GM12878 (cell line): ENCODE measurements around the gene ERC2.

ENCODE experiments used
- CBX5 ChIP-seq: sonication (generic); IDR thresholded peaks from 2 replicates; pipeline ENCODE4 v1.6.1; 2016; ENCODE audit warnings: low read depth, moderate library complexity, mild to moderate bottlenecking, inconsistent platforms
- CHD2 ChIP-seq: IDR thresholded peaks from 2 replicates; pipeline ENCODE4 v1.6.1; 2011; ENCODE audit warnings: low read depth, low read length, improper control_type of control experiment, borderline replicate concordance
- CREM ChIP-seq: IDR thresholded peaks from 2 replicates; pipeline ENCODE4 v1.6.1; 2014; ENCODE audit warnings: antibody characterized with exemption, low read depth
- EP300 ChIP-seq, 2 experiments: fragments of 150-350 bp in 1 of 2; IDR thresholded peaks; 2 replicates each; pipeline ENCODE4 v1.6.1; 2011 to 2012; ENCODE audit warnings: low read depth in 2 of 2, low read length in 2 of 2, borderline replicate concordance in 1 of 2, improper control_type of control experiment in 1 of 2, inconsistent platforms in 1 of 2; ENCODE audit not compliant: control insufficient read depth in 1 of 2
- EZH2 ChIP-seq: IDR thresholded peaks from 2 replicates; pipeline ENCODE4 v1.6.1; 2012; ENCODE audit warnings: low read depth, mild to moderate bottlenecking, control low read depth, inconsistent platforms, low read length, borderline replicate concordance; ENCODE audit not compliant: control insufficient read depth
- HDGF ChIP-seq: fragments of 450-650 bp; IDR thresholded peaks from 2 replicates; pipeline ENCODE4 v1.6.1; 2016; ENCODE audit warnings: antibody characterized with exemption
- POLR2A ChIP-seq: IDR thresholded peaks from 2 replicates; pipeline ENCODE4 v1.6.1; 2011; ENCODE audit warnings: low read depth, mild to moderate bottlenecking, low read length
- RFX5 ChIP-seq: IDR thresholded peaks from 2 replicates; pipeline ENCODE4 v1.6.1; 2011; ENCODE audit warnings: low read depth, low read length, improper control_type of control experiment
- SMC3 ChIP-seq: IDR thresholded peaks from 2 replicates; pipeline ENCODE4 v1.6.1; 2011; ENCODE audit warnings: low read length, improper control_type of control experiment, borderline replicate concordance
- TAF1 ChIP-seq: IDR thresholded peaks from 2 replicates; pipeline ENCODE4 v1.6.1; 2011; ENCODE audit warnings: mild to moderate bottlenecking, low read depth, low read length, borderline replicate concordance
- TCF3 ChIP-seq: IDR thresholded peaks from 2 replicates; pipeline ENCODE4 v1.6.1; 2012; ENCODE audit warnings: low read depth, mild to moderate bottlenecking, low read length, borderline replicate concordance; ENCODE audit not compliant: insufficient read depth
- TF ChIP-seq, protein P1 (sequence below), 3 experiments: IDR thresholded peaks in 2 of 3; conservative IDR thresholded peaks in 1 of 3; 2 replicates each; pipeline ENCODE4 v1.5.1; 2011; ENCODE audit warnings: low read depth in 3 of 3, low read length in 3 of 3, mild to moderate bottlenecking in 3 of 3, control low read depth in 2 of 3, moderate library complexity in 2 of 3, inconsistent platforms in 1 of 3, mixed read lengths in 1 of 3; ENCODE audit not compliant: control insufficient read depth in 2 of 3, insufficient read depth in 1 of 3; ENCODE audit errors: extremely low read depth in 1 of 3
- TF ChIP-seq, protein P2 (sequence below): IDR thresholded peaks from 2 replicates; pipeline ENCODE4 v1.6.1; 2012; ENCODE audit warnings: low read length, inconsistent platforms
- TF ChIP-seq, protein P3 (sequence below): IDR thresholded peaks from 2 replicates; pipeline ENCODE4 v1.6.1; 2012; ENCODE audit warnings: low read depth, low read length, improper control_type of control experiment

DNA sequence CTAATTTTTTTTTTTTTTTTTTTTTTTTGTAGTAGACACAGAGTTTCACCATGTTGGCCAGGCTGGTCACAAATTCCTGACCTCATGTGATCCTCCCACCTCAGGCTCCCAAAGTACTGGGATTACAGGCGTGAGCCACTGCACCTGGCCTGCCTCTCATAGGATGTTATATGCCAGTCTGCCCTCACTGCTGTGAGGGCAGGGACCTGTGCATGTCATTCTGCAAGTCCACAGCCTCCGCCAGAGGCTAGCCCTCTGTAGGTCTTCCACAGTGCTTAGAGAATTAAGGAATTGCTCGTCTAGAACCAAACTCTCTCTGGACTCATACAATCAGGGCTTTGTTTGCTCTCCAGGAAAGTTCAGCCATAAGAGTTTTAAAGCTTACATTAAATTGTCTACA, 817.3 kb downstream of the ERC2 start:
- TF ChIP-seq, protein P1, sequence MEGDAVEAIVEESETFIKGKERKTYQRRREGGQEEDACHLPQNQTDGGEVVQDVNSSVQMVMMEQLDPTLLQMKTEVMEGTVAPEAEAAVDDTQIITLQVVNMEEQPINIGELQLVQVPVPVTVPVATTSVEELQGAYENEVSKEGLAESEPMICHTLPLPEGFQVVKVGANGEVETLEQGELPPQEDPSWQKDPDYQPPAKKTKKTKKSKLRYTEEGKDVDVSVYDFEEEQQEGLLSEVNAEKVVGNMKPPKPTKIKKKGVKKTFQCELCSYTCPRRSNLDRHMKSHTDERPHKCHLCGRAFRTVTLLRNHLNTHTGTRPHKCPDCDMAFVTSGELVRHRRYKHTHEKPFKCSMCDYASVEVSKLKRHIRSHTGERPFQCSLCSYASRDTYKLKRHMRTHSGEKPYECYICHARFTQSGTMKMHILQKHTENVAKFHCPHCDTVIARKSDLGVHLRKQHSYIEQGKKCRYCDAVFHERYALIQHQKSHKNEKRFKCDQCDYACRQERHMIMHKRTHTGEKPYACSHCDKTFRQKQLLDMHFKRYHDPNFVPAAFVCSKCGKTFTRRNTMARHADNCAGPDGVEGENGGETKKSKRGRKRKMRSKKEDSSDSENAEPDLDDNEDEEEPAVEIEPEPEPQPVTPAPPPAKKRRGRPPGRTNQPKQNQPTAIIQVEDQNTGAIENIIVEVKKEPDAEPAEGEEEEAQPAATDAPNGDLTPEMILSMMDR (IDR thresholded peaks at IDR 0.05 in 2 of 3, conservative IDR thresholded peaks at IDR 0.05 in 1 of 3; ENCODE audit: control insufficient read depth in 2 of 3, extremely low read depth in 1 of 3, insufficient read depth in 1 of 3, low read depth in 3 of 3, low read length in 3 of 3): no peak
- TF ChIP-seq RFX5 (no peak), HDGF (no peak), SMC3 (no peak), EP300 (IDR thresholded peaks at IDR 0.05; ENCODE audit: borderline replicate concordance in 1 of 2, control insufficient read depth in 1 of 2, low read depth in 2 of 2, low read length in 2 of 2) (no peak), EZH2 (no peak), POLR2A (no peak), CREM (no peak), CHD2 (no peak), TAF1 (no peak), TCF3 (no peak), CBX5 (no peak)
- TF ChIP-seq, protein P2, sequence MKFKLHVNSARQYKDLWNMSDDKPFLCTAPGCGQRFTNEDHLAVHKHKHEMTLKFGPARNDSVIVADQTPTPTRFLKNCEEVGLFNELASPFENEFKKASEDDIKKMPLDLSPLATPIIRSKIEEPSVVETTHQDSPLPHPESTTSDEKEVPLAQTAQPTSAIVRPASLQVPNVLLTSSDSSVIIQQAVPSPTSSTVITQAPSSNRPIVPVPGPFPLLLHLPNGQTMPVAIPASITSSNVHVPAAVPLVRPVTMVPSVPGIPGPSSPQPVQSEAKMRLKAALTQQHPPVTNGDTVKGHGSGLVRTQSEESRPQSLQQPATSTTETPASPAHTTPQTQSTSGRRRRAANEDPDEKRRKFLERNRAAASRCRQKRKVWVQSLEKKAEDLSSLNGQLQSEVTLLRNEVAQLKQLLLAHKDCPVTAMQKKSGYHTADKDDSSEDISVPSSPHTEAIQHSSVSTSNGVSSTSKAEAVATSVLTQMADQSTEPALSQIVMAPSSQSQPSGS: no peak
- TF ChIP-seq, protein P3, sequence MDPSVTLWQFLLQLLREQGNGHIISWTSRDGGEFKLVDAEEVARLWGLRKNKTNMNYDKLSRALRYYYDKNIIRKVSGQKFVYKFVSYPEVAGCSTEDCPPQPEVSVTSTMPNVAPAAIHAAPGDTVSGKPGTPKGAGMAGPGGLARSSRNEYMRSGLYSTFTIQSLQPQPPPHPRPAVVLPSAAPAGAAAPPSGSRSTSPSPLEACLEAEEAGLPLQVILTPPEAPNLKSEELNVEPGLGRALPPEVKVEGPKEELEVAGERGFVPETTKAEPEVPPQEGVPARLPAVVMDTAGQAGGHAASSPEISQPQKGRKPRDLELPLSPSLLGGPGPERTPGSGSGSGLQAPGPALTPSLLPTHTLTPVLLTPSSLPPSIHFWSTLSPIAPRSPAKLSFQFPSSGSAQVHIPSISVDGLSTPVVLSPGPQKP: no peak
